LNCaP clone FGC (cell line): ENCODE data around the gene FRZB.

ENCODE experiments used
- DNase-seq: peaks from one replicate; pipeline ENCODE4 v3.0.0-alpha.2; 2011; ENCODE audit warnings: low read depth
- H3K4me3 ChIP-seq: 2 replicates; pipeline ENCODE4 v1.5.1; 2011; ENCODE audit warnings: mild to moderate bottlenecking, low read depth, low read length, control low read depth
- CTCF ChIP-seq: IDR thresholded peaks from 2 replicates; pipeline ENCODE4 v1.5.1; 2012; ENCODE audit warnings: mild to moderate bottlenecking; ENCODE audit not compliant: control insufficient read depth, insufficient read depth; ENCODE audit errors: extremely low read depth

FRZB gene

DNA sequence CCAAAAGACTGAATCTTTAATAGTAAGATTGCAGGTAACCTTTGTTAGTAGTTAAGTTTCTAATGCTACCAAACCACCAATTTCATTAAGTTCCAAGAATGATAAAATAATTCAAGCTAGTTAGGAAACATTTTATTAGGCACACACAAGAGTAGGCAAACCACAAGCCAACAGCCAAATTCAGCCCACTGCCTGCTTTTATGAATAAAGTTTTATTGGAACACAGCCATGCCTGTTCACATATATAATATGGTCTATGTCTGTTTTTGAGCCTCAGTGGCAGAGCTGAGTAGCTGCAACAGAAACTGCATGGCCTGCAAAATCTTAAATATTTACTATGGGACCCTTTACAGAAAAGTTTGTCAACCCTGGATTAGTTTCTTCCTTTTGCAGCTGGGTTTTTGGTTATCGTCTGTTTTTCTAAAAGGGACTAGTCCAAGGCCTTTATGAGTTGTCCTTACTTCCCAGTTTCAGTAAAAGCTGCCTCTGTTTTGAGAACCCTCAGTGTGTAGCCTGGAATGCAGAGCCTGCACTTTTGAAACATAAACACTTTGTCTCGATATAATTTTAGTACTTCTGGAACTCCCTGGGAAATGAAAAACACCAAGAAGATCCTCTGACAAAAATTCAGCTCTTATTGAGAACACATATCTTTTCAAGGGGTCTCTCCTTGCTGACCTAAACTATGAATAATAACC is 39.1 kb downstream of the FRZB start:
- no peak for DNase-seq
- no peak for TF ChIP-seq CTCF
- H3K4me3 ChIP-seq, result no peak overlapping the region

DNA sequence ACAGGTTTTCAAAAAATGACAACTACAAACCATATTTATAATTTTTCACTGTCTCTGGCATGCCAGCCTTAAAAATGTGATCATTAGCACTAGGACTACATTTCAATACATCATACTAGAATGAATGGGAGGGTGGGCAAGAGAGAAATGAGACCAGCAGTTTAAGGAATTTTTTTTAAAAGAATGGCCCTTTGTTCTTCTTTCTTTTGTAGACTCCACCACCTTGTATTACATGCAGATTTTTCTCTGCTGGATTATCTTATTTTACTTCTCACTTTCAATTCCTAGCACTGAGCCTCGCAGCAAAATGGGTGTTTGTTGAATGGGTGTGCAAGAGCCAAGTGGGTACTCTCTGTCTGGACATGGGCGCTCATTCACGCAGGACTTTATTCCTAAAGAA is 39.9 kb downstream of the FRZB start:
- no peak overlapping the region for H3K4me3 ChIP-seq
- DNase-seq, result no peak
- TF ChIP-seq CTCF, result no peak

GRCh38 chr2:182826064-182826463 is 40.4 kb downstream of the FRZB start:
- DNase-seq, result no peak
- no peak for TF ChIP-seq CTCF
- no peak overlapping the region for H3K4me3 ChIP-seq

DNA sequence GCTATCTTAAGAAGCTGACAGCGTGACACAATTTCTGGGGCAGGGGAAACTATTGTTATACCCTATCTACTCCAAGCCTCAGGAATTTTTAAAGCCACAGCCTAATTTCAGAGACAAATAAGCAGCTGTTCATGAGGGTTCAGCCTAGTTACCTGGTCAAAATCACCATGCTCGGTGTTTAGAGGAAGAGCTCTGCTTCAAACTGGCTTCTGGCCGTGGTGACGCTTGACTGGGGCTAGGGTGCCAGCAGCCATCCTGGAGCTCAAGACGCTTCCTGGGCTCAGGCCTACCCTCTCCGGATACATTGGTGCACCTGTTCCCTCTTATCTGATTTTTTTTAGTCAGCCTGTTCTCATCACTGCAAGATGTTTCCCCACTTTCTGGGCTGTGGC is 41.7 kb downstream of the FRZB start:
- DNase-seq, result no peak
- TF ChIP-seq CTCF, result no peak
- no peak overlapping the region for H3K4me3 ChIP-seq

DNA sequence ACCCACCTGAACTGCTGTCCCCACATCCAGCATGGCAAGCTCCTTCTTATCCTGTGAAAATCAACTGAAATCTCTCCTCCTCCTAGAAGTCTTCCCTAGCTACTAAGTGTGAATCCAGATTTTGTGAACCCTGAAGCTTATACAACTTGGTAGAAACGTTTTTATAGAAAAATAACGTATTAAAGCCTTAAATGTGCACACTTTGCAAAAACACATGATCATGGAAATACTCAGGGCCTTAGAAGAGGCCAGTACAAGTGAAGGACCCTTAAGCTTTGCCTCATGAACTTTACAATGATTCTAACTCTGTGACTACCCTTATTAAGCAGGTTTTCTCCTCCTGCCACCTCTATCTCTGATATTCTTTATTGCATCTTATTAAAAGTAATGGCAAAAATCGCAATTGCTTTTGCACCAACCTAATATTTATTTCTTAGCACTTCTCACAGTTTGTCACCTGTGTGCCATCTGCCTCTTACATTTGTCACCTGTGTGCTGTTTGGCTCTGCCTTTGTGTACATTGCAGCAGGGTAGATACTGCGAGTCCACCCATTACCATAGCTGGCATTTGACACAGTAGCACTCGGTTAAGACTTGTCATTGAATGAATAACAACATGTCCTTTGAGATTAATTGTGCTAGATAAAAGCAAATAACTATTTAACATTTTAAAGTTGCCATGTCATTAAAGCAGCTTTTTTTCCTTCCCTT is 42.2 kb downstream of the FRZB start:
- DNase-seq, result no peak
- TF ChIP-seq CTCF, result no peak
- H3K4me3 ChIP-seq, result no peak overlapping the region

- TF ChIP-seq CTCF, result no peak
- DNase-seq, result no peak
- H3K4me3 ChIP-seq, result no peak overlapping the region
Measured at GRCh38 chr2:182822733-182823132, 43.7 kb downstream of the FRZB start.
